DOHH2 (cell line): Measurements from ENCODE around the gene VIM.

Experiments
- CTCF ChIP-seq: fragments of 200-600 bp; sonication (generic); IDR thresholded peaks from one replicate; pipeline ENCODE4 v1.5.1; 2014; ENCODE audit warnings: antibody characterized with exemption, mild to moderate bottlenecking, low read depth, low read length; ENCODE audit not compliant: poor library complexity, severe bottlenecking
- EZH2phosphoT487 ChIP-seq: fragments of 200-600 bp; sonication (generic); IDR thresholded peaks from 2 replicates; pipeline ENCODE4 v1.6.1; 2017; ENCODE audit warnings: borderline replicate concordance, mild to moderate bottlenecking, antibody characterized with exemption, low read length, moderate library complexity, mixed read lengths

DNA sequence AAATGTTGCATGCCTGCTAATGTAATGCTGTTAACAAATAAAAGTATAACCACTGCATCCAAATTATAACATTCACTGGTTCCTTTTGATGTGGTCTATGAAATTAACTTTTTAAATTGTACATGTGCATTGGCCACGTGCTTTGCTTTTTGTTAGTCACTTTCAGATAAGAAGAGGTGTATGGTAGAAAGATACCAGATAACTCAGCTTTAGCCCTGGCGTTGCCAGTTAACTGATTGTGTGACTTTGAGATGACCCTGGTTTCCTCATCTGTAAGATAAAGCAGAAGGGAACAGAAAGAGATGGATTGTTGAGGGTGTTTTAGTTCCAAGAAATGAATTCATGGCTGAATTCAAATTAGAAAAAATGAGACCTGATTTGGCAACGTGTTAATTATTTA is 24.6 kb upstream of the VIM start:
- TF ChIP-seq CTCF (no peak), EZH2phosphoT487 (no peak)
